Measurements from ENCODE around the gene HIVEP2.

DNA sequence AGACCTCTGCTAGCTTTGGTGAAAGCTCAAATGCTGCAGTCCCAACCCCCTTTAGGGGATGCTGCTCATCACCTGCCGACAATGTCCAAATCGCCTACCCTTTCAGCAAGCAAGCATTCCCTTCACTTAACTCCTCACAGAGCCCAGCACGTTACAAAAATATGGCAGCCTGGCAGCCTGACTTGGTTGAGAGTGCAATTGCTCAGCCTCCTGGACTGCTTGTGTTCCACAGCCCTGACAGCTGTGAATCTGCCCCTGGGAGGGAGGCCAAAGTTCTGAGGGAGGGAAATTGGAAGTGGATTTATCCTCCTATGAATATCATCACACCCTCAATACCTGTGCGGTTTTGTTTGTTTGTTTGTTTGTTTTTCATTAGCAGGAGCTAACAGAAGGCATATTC, 231.0 kb downstream of the HIVEP2 start:
- TF ChIP-seq CTCF (IDR thresholded peaks at IDR 0.05), result no peak
- TF ChIP-seq POLR2AphosphoS5 (IDR thresholded peaks at IDR 0.05), result no peak
- no peak for TF ChIP-seq POLR2A (IDR thresholded peaks at IDR 0.05)

Measured in stomach (tissue), 4 donors.